ENCODE data around the gene MET.

Gene MET

GRCh38 chr7:116696707-116697106, 24.7 kb downstream of the MET start:
- Histone ChIP-seq H3K4me1 (ENCODE audit: control insufficient read depth in 5 of 5, insufficient read depth in 5 of 5, low read length in 5 of 5) (peaks cover 0 to 3% (median 0%) of the 10 kb centered on the region in 5 donors), H3K36me3 (ENCODE audit: control insufficient read depth in 5 of 5, insufficient read depth in 5 of 5, low read length in 5 of 5) (peaks cover 0 to 3% (median 0%) of the 10 kb centered on the region in 5 donors), H3K4me3 (ENCODE audit: low read depth in 1 of 5, low read length in 5 of 5) (no peak overlapping the region), H3K27ac (ENCODE audit: low read depth, low read length) (no peak overlapping the region), H3K9ac (ENCODE audit: low read length in 5 of 5) (no peak overlapping the region), H3K27me3 (ENCODE audit: control insufficient read depth in 5 of 5, insufficient read depth in 4 of 5, low read length in 5 of 5) (no peaks in the 10 kb centered on the region), H3K9me3 (ENCODE audit: control insufficient read depth in 5 of 5, low read length in 5 of 5) (no peaks in the 10 kb centered on the region)

DNA sequence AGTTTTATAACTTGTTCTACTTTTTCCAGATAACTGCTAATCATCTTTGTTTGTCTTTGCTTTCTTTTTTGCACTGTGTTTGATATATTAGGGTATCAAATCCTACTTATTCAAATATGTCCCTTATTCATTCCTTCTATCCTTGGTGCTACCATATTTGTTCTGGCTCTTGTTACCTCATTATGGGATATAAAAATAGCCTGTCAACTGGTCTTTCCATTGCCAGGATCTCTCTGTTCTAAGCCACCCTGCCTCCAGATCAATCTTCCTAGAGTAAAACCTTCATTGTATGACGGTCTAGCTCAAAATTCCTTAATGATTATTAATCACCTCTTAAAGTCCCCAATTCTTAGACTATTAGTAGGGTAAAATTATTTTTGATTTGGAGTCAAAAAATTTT, 25.2 kb downstream of the MET start:
- Histone ChIP-seq H3K36me3 (ENCODE audit: control insufficient read depth in 5 of 5, insufficient read depth in 5 of 5, low read length in 5 of 5) (peaks cover 0 to 3% (median 0%) of the 10 kb centered on the region in 5 donors), H3K4me1 (ENCODE audit: control insufficient read depth in 5 of 5, insufficient read depth in 5 of 5, low read length in 5 of 5) (peaks cover 0 to 3% (median 0%) of the 10 kb centered on the region in 5 donors), H3K27me3 (ENCODE audit: control insufficient read depth in 5 of 5, insufficient read depth in 4 of 5, low read length in 5 of 5) (no peaks in the 10 kb centered on the region), H3K9me3 (ENCODE audit: control insufficient read depth in 5 of 5, low read length in 5 of 5) (no peaks in the 10 kb centered on the region), H3K27ac (ENCODE audit: low read depth, low read length) (no peak overlapping the region), H3K9ac (ENCODE audit: low read length in 5 of 5) (no peak overlapping the region), H3K4me3 (ENCODE audit: low read depth in 1 of 5, low read length in 5 of 5) (no peak overlapping the region)

- Histone ChIP-seq H3K9me3 (ENCODE audit: control insufficient read depth in 5 of 5, low read length in 5 of 5) (no peaks in the 10 kb centered on the region), H3K27ac (ENCODE audit: low read depth, low read length) (no peak overlapping the region)
Observed at GRCh38 chr7:116697761-116698160, 25.8 kb downstream of the MET start.

GRCh38 chr7:116698396-116698795, 26.4 kb downstream of the MET start:
- Histone ChIP-seq H3K27ac (ENCODE audit: low read depth, low read length) (no peak overlapping the region), H3K4me3 (ENCODE audit: low read depth in 1 of 5, low read length in 5 of 5) (no peak overlapping the region), H3K4me1 (ENCODE audit: control insufficient read depth in 5 of 5, insufficient read depth in 5 of 5, low read length in 5 of 5) (peaks cover 0 to under 1% (median 0%) of the 10 kb centered on the region in 5 donors), H3K9ac (ENCODE audit: low read length in 5 of 5) (no peak overlapping the region), H3K9me3 (ENCODE audit: control insufficient read depth in 5 of 5, low read length in 5 of 5) (no peaks in the 10 kb centered on the region), H3K27me3 (ENCODE audit: control insufficient read depth in 5 of 5, insufficient read depth in 4 of 5, low read length in 5 of 5) (no peaks in the 10 kb centered on the region), H3K36me3 (ENCODE audit: control insufficient read depth in 5 of 5, insufficient read depth in 5 of 5, low read length in 5 of 5) (peaks cover 0 to 3% (median 0%) of the 10 kb centered on the region in 5 donors)

More at GRCh38 chr7:116697761-116698160, 25.8 kb downstream of the MET start:
- H3K27me3 ChIP-seq (ENCODE audit: control insufficient read depth in 5 of 5, insufficient read depth in 4 of 5, low read length in 5 of 5): no peaks in the 10 kb centered on the region
- H3K36me3 ChIP-seq (ENCODE audit: control insufficient read depth in 5 of 5, insufficient read depth in 5 of 5, low read length in 5 of 5): peaks cover 0 to 3% (median 0%) of the 10 kb centered on the region in 5 donors
- H3K4me3 ChIP-seq (ENCODE audit: low read depth in 1 of 5, low read length in 5 of 5): no peak overlapping the region
- no peak overlapping the region for H3K9ac ChIP-seq (ENCODE audit: low read length in 5 of 5)
- H3K4me1 ChIP-seq (ENCODE audit: control insufficient read depth in 5 of 5, insufficient read depth in 5 of 5, low read length in 5 of 5): peaks cover 0 to 3% (median 0%) of the 10 kb centered on the region in 5 donors

DNA sequence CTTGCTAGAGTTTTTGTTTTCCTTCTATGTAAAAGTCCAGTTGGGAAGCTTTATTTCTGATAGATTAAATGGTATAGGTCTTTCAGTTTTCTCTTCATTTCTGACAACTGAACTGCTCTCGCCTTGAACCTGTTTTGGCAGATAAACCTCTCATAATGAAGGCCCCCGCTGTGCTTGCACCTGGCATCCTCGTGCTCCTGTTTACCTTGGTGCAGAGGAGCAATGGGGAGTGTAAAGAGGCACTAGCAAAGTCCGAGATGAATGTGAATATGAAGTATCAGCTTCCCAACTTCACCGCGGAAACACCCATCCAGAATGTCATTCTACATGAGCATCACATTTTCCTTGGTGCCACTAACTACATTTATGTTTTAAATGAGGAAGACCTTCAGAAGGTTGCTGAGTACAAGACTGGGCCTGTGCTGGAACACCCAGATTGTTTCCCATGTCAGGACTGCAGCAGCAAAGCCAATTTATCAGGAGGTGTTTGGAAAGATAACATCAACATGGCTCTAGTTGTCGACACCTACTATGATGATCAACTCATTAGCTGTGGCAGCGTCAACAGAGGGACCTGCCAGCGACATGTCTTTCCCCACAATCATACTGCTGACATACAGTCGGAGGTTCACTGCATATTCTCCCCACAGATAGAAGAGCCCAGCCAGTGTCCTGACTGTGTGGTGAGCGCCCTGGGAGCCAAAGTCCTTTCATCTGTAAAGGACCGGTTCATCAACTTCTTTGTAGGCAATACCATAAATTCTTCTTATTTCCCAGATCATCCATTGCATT, 27.1 kb downstream of the MET start:
- Histone ChIP-seq H3K4me3 (ENCODE audit: low read depth in 1 of 5, low read length in 5 of 5) (no peak overlapping the region), H3K36me3 (ENCODE audit: control insufficient read depth in 5 of 5, insufficient read depth in 5 of 5, low read length in 5 of 5) (peaks cover 0 to 3% (median 0%) of the 10 kb centered on the region in 5 donors), H3K27ac (ENCODE audit: low read depth, low read length) (no peak overlapping the region), H3K4me1 (ENCODE audit: control insufficient read depth in 5 of 5, insufficient read depth in 5 of 5, low read length in 5 of 5) (no peaks in the 10 kb centered on the region), H3K9me3 (ENCODE audit: control insufficient read depth in 5 of 5, low read length in 5 of 5) (no peaks in the 10 kb centered on the region), H3K27me3 (ENCODE audit: control insufficient read depth in 5 of 5, insufficient read depth in 4 of 5, low read length in 5 of 5) (no peaks in the 10 kb centered on the region), H3K9ac (ENCODE audit: low read length in 5 of 5) (no peak overlapping the region)

- Histone ChIP-seq H3K27ac (ENCODE audit: low read depth, low read length) (no peak overlapping the region), H3K9ac (ENCODE audit: low read length in 5 of 5) (no peak overlapping the region), H3K4me1 (ENCODE audit: control insufficient read depth in 5 of 5, insufficient read depth in 5 of 5, low read length in 5 of 5) (no peaks in the 10 kb centered on the region), H3K9me3 (ENCODE audit: control insufficient read depth in 5 of 5, low read length in 5 of 5) (no peaks in the 10 kb centered on the region), H3K27me3 (ENCODE audit: control insufficient read depth in 5 of 5, insufficient read depth in 4 of 5, low read length in 5 of 5) (no peaks in the 10 kb centered on the region), H3K4me3 (ENCODE audit: low read depth in 1 of 5, low read length in 5 of 5) (no peak overlapping the region), H3K36me3 (ENCODE audit: control insufficient read depth in 5 of 5, insufficient read depth in 5 of 5, low read length in 5 of 5) (peaks cover 0 to 3% (median 0%) of the 10 kb centered on the region in 5 donors)
Observed at GRCh38 chr7:116699722-116700120, 27.7 kb downstream of the MET start.

GRCh38 chr7:116702046-116702785, 30.2 kb downstream of the MET start:
- peaks cover 0 to 3% (median 0%) of the 10 kb centered on the region in 5 donors for H3K36me3 ChIP-seq (ENCODE audit: control insufficient read depth in 5 of 5, insufficient read depth in 5 of 5, low read length in 5 of 5)
- no peak overlapping the region for H3K9ac ChIP-seq (ENCODE audit: low read length in 5 of 5)
- no peaks in the 10 kb centered on the region for H3K27me3 ChIP-seq (ENCODE audit: control insufficient read depth in 5 of 5, insufficient read depth in 4 of 5, low read length in 5 of 5)
- no peak overlapping the region for H3K27ac ChIP-seq (ENCODE audit: low read depth, low read length)
- H3K4me1 ChIP-seq (ENCODE audit: control insufficient read depth in 5 of 5, insufficient read depth in 5 of 5, low read length in 5 of 5): peaks cover 0 to 7% (median 0%) of the 10 kb centered on the region in 5 donors
- H3K9me3 ChIP-seq (ENCODE audit: control insufficient read depth in 5 of 5, low read length in 5 of 5): no peaks in the 10 kb centered on the region
- H3K4me3 ChIP-seq (ENCODE audit: low read depth in 1 of 5, low read length in 5 of 5): no peak overlapping the region

- H3K4me1 ChIP-seq (ENCODE audit: control insufficient read depth in 5 of 5, insufficient read depth in 5 of 5, low read length in 5 of 5): peaks cover 0 to 7% (median 0%) of the 10 kb centered on the region in 5 donors
Observed at GRCh38 chr7:116704650-116705228, 32.7 kb downstream of the MET start.

DNA sequence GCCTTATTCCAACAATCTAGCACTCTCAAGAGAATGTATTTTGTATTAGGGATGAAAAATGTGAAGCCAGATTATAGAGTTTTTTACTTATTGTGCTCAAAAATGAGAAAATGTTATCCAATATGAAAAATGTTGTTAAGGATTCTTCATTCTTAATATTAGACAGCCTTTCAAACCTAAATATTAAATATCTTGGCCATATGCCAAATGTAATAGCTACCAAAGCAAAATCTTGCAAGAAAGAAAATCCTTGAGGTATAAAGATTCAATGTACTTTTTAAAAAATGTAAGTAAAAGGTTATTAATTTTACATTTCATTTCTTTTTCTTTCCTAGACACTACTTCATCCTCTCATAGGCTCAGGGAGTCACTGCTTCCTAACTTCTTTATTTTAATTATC, 33.4 kb downstream of the MET start:
- peaks cover 0 to 7% (median 0%) of the 10 kb centered on the region in 5 donors for H3K4me1 ChIP-seq (ENCODE audit: control insufficient read depth in 5 of 5, insufficient read depth in 5 of 5, low read length in 5 of 5)
- no peaks in the 10 kb centered on the region for H3K27me3 ChIP-seq (ENCODE audit: control insufficient read depth in 5 of 5, insufficient read depth in 4 of 5, low read length in 5 of 5)
- no peaks in the 10 kb centered on the region for H3K9me3 ChIP-seq (ENCODE audit: control insufficient read depth in 5 of 5, low read length in 5 of 5)
- H3K9ac ChIP-seq (ENCODE audit: low read length in 5 of 5): no peak overlapping the region
- no peak overlapping the region for H3K27ac ChIP-seq (ENCODE audit: low read depth, low read length)
- no peaks in the 10 kb centered on the region for H3K36me3 ChIP-seq (ENCODE audit: control insufficient read depth in 5 of 5, insufficient read depth in 5 of 5, low read length in 5 of 5)
- no peak overlapping the region for H3K4me3 ChIP-seq (ENCODE audit: low read depth in 1 of 5, low read length in 5 of 5)

More at GRCh38 chr7:116704650-116705228, 32.7 kb downstream of the MET start:
- Histone ChIP-seq H3K9ac (ENCODE audit: low read length in 5 of 5) (no peak overlapping the region), H3K9me3 (ENCODE audit: control insufficient read depth in 5 of 5, low read length in 5 of 5) (no peaks in the 10 kb centered on the region), H3K4me3 (ENCODE audit: low read depth in 1 of 5, low read length in 5 of 5) (no peak overlapping the region), H3K27me3 (ENCODE audit: control insufficient read depth in 5 of 5, insufficient read depth in 4 of 5, low read length in 5 of 5) (no peaks in the 10 kb centered on the region), H3K27ac (ENCODE audit: low read depth, low read length) (no peak overlapping the region), H3K36me3 (ENCODE audit: control insufficient read depth in 5 of 5, insufficient read depth in 5 of 5, low read length in 5 of 5) (no peaks in the 10 kb centered on the region)
